ENCODE measurements around the gene RTN4RL2.
A peak's percentile ranks its signal among the peaks of the same experiment; 100 is the strongest.

The RTN4RL2 gene

DNA sequence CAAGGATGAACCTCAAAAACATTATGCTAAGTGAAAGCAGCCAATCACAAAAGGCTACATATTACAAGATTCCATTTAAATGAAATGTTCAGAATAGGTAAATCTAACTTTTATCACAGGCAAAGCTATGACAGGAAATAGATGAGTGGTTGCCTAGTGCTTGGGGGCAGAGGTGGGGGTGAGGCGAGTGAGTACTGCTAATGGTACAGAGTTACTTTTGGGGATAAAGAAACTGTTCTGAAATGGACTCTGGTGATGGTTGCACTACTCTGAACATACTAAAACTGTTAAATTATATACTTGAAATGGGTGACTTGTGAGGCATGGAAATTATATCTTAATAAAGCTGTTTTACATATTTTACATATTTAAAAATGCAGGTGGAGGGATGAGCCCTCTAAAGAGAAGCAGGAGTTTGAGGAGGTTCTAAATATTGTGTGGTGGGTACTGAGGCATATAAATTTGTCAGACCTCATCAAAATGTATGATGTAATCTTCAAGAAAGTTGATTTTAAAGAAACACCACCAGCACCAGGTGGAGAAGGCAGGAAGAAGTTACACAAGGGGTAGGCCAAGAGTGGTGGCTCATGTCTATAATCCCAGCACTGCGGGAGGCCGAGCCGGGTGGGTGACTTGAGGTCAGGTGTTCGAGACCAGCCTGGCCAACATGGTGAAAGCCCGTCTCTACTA lies 51.6 kb downstream of the RTN4RL2 start:
- in situ Hi-C loops (cut with MboI; ENCODE audit: low sequenced_read_pairs, unreplicated experiment): no loop called here
- no peak for DNase-seq (ENCODE audit: low spot score)
- no peak for TF ChIP-seq CTCF (IDR thresholded peaks at IDR 0.05; ENCODE audit: borderline replicate concordance, control extremely low read depth, extremely low read depth, insufficient read depth, missing control alignments)

DNA sequence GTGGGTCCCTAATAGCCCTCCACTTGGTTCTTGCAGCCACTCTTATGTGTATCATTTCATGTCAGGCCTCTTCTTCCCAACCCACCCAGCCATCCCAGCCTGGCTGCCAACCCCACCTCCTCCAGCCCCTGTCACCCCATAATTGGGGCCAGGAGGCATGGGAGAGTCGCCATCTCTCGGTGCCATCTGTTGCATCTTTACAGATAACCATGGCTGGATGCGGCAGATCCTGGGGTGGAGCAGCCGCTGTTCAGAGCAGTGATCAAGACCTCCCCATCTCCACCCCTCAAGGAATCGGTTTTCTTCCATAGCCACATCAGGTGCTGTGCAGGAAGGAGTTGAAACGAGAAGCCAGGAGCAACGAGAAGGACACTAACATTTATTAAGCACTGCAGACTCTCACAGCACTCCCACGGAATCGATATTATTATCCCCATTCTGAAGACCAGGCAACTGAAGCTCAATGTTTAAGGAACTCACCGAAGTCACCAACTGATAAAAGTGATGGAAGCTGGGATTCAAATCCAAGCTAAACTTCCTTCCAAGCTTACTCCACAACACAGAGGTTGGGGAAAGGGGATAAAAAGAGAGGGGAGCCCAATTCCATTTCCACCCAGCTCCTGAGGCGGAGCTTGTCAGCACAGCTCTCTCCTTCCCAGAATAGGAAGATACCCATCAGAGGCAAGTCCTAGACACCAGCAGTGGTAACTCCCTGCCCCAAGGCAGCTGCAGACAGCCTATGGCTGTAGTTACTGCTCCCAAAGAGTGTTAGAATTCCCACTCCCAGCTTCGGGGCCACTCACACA lies 52.5 kb downstream of the RTN4RL2 start:
- TF ChIP-seq CTCF (IDR thresholded peaks at IDR 0.05; ENCODE audit: borderline replicate concordance, control extremely low read depth, extremely low read depth, insufficient read depth, missing control alignments): no peak
- in situ Hi-C loops (cut with MboI; ENCODE audit: low sequenced_read_pairs, unreplicated experiment): no loop called here
- DNase-seq (ENCODE audit: low spot score): no peak

DNA sequence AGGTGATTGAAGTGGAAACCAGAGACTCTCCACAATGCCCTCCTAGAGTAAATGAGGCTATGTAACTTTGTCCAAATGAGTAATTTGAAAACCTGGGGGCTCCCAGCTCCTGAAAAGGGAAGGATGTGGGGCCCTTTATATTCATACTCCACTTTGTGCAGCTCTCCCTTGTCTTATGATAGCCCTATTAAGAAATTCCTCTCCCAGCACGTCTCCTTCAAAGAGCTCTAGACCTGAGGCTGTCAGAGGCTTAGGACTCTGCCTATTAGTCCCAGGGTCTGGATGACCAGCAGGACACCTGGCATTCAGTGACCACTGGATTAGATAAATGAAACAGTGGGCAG lies 53.1 kb downstream of the RTN4RL2 start:
- in situ Hi-C loops (cut with MboI; ENCODE audit: low sequenced_read_pairs, unreplicated experiment): no loop called here
- TF ChIP-seq CTCF (IDR thresholded peaks at IDR 0.05; ENCODE audit: borderline replicate concordance, control extremely low read depth, extremely low read depth, insufficient read depth, missing control alignments): no peak
- DNase-seq (ENCODE audit: low spot score): no peak

DNA sequence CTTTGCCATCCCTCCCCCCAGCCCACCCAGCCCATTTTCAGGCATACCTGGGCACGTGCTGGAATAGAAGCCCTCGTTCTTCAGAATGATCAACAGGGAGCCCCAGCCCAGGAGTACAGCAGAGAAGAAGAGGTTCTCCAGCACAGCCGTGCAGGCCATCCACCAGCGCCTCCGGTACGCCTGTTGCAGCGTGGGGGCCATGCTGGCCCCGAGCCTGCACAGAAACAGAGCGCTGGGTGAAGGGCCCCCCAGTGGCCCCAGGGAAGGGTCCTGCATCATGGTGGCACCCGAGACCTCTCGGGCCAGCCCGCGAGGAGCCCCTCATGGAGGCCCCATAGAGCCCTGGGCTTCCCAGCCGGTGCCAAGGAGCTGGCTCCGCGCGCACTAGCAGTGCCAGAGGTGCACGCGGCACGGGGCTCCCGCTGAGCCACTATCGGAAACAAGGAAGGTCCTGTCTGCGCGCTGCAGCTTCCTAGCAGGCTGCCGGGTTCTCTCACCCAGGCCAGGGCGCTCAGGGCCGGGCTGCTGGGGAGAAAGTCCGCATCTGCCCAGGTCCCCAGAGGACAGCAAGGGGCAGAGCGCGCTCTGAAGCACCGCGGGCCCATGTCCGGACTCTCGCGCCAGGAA lies 53.7 kb downstream of the RTN4RL2 start:
- TF ChIP-seq CTCF (IDR thresholded peaks at IDR 0.05; ENCODE audit: borderline replicate concordance, control extremely low read depth, extremely low read depth, insufficient read depth, missing control alignments): no peak
- in situ Hi-C loops (cut with MboI; ENCODE audit: low sequenced_read_pairs, unreplicated experiment): no loop called here
- peak; percentile 71 for DNase-seq (ENCODE audit: low spot score)

- no peak for TF ChIP-seq CTCF (IDR thresholded peaks at IDR 0.05; ENCODE audit: borderline replicate concordance, control extremely low read depth, extremely low read depth, insufficient read depth, missing control alignments)
- peak; percentile 83 for DNase-seq (ENCODE audit: low spot score)
- in situ Hi-C loops (cut with MboI; ENCODE audit: low sequenced_read_pairs, unreplicated experiment): no loop called here
These were observed 54.4 kb downstream of the RTN4RL2 start for GRCh38 chr11:57514538-57515331.
